CD4-positive, alpha-beta T cell (primary cell): ENCODE results near the gene ASB18. TPM values are rescaled to one million over a fixed set of nuclear protein-coding genes. Genes with fewer than 3 reads are reported as not detected.
"Not testable (repeated sequence)": the region's sequence is repeated elsewhere in the genome, so short reads cannot be mapped to it uniquely, and the experiment has no call there.

Experiments
- ATAC-seq: fragments of 200-7000 bp; cut with Tn5 transposase; one replicate; pipeline ENCODE4 v1.10.0; 2022; ENCODE audit warnings: mild to moderate bottlenecking; ENCODE audit not compliant: poor library complexity
- CTCF ChIA-PET: fragments of 350-600 bp; sonication (Branson Sonifier 250); formaldehyde crosslinking; loops from one replicate; lab custom pipeline; 2021; ENCODE audit warnings: antibody characterized with exemption, inconsistent platforms; lab: Charles Lee
- POLR2A ChIA-PET: fragments of 350-600 bp; sonication (Branson Sonifier 250); formaldehyde crosslinking; loops from one replicate; lab custom pipeline; 2021; ENCODE audit warnings: antibody characterized with exemption, inconsistent platforms; lab: Charles Lee
- DNase-seq, 14 experiments: peaks; one replicate each; pipeline ENCODE4 v3.0.0-alpha.2; 2013 to 2020; ENCODE audit warnings: mixed read lengths in 2 of 14
- H3K27ac ChIP-seq, 2 donors: one replicate each; pipeline versions ENCODE4 v1.5.1 to v1.7.0; 2013; ENCODE audit warnings: low read length in 2 of 2, low read depth in 1 of 2, mild to moderate bottlenecking in 1 of 2
- H3K27me3 ChIP-seq, 2 experiments: 1 replicate in 1 of 2; 2 replicates in 1 of 2; pipeline versions ENCODE4 v1.6.1 to v1.7.0; 2013; ENCODE audit warnings: low read length in 2 of 2, control low read depth in 1 of 2, mild to moderate bottlenecking in 1 of 2, moderate library complexity in 1 of 2; ENCODE audit not compliant: insufficient read depth in 2 of 2, control insufficient read depth in 1 of 2
- H3K36me3 ChIP-seq: one replicate; pipeline ENCODE4 v1.6.1; 2013; ENCODE audit warnings: low read length, control low read depth; ENCODE audit not compliant: insufficient read depth
- H3K4me1 ChIP-seq: one replicate; pipeline ENCODE4 v1.6.1; 2013; ENCODE audit warnings: low read length, control low read depth; ENCODE audit not compliant: insufficient read depth
- H3K4me3 ChIP-seq: one replicate; pipeline ENCODE4 v1.5.1; 2013; ENCODE audit warnings: mild to moderate bottlenecking, low read length, moderate library complexity
- H3K9me3 ChIP-seq, 2 experiments: 1 replicate in 1 of 2; 2 replicates in 1 of 2; pipeline versions ENCODE4 v1.6.1 to v1.7.0; 2013; ENCODE audit warnings: low read length in 2 of 2, mild to moderate bottlenecking in 2 of 2, control low read depth in 1 of 2, moderate library complexity in 1 of 2; ENCODE audit not compliant: control insufficient read depth in 1 of 2, insufficient read depth in 1 of 2
- H3K27ac Mint-ChIP-seq: one replicate; pipeline ENCODE4 v1.8.0; 2020; ENCODE audit warnings: mixed read lengths
- H3K27me3 Mint-ChIP-seq: one replicate; pipeline ENCODE4 v1.8.0; 2021; ENCODE audit warnings: mixed read lengths
- H3K36me3 Mint-ChIP-seq: one replicate; pipeline ENCODE4 v1.8.0; 2021; ENCODE audit warnings: low read depth, mixed read lengths
- H3K4me1 Mint-ChIP-seq: one replicate; pipeline ENCODE4 v1.8.0; 2021; ENCODE audit warnings: low read depth, mixed read lengths
- H3K4me3 Mint-ChIP-seq: one replicate; pipeline ENCODE4 v1.8.0; 2020; ENCODE audit warnings: mild to moderate bottlenecking, mixed read lengths
- H3K9me3 Mint-ChIP-seq: one replicate; pipeline ENCODE4 v1.8.0; 2020; ENCODE audit warnings: mixed read lengths
- intact Hi-C, 2 experiments: fragments of 100-400 bp; cut with DNase I in 1 of 2; cut with micrococcal nuclease in 1 of 2; formaldehyde crosslinking; loops; one replicate each; pipeline versions ENCODE4 v1.15.1 to v1.9.0; 2023 to 2025; cut with DNase I, micrococcal nuclease
- total RNA-seq, 174 experiments: library from RNA in 2 of 174; stranded (reverse) in 2 of 174; gene quantifications; one replicate each; pipeline ENCODE4 v1.2.3 and lab custom pipeline; 2021 to 2026
- TF ChIP-seq, protein P1 (sequence below): fragments of 200-600 bp; IDR thresholded peaks from one replicate; pipeline ENCODE4 v1.8.0; 2022; ENCODE audit warnings: antibody characterized with exemption, mild to moderate bottlenecking

The ASB18 gene
- total RNA-seq, 2 experiments from 2014 or later = not detected

DNA sequence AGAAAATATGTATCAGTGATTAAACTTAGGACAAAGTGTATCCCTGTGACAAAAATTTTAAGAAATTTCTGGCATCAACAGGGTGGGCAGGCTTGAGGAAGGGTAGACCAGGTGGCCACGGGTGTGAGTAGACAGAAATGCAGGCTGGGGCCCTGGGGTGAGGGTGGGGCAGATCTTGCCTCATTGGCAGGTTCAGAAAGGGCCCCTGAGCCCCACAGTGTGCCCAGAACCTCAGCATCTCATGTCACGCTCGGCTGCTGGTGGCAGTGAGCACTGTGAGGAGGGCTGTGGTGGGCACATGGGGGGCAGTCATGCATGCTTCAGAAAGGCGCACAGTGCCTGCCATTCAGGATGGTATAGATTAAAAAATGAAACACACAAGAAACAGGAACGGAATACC, 7.6 kb upstream of the ASB18 start:
- ChIA-PET POLR2A (no interaction called here), CTCF (no interaction called here)
- ATAC-seq (no peak), DNase-seq (no peak)
- H3K27ac Mint-ChIP-seq = no peak overlapping the region
- peaks cover 56% of the 10 kb centered on the region for H3K27me3 Mint-ChIP-seq
- intact Hi-C loops = no loop called here
- no peaks in the 10 kb centered on the region for H3K36me3 Mint-ChIP-seq
- no peak overlapping the region for H3K27ac ChIP-seq
- H3K4me1 ChIP-seq = no peaks in the 10 kb centered on the region
- no peak overlapping the region for H3K4me3 Mint-ChIP-seq
- no peak overlapping the region for H3K4me3 ChIP-seq
- TF ChIP-seq, protein P1, sequence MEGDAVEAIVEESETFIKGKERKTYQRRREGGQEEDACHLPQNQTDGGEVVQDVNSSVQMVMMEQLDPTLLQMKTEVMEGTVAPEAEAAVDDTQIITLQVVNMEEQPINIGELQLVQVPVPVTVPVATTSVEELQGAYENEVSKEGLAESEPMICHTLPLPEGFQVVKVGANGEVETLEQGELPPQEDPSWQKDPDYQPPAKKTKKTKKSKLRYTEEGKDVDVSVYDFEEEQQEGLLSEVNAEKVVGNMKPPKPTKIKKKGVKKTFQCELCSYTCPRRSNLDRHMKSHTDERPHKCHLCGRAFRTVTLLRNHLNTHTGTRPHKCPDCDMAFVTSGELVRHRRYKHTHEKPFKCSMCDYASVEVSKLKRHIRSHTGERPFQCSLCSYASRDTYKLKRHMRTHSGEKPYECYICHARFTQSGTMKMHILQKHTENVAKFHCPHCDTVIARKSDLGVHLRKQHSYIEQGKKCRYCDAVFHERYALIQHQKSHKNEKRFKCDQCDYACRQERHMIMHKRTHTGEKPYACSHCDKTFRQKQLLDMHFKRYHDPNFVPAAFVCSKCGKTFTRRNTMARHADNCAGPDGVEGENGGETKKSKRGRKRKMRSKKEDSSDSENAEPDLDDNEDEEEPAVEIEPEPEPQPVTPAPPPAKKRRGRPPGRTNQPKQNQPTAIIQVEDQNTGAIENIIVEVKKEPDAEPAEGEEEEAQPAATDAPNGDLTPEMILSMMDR = no peak
- H3K9me3 Mint-ChIP-seq = peaks cover 8% of the 10 kb centered on the region
- no peaks in the 10 kb centered on the region for H3K4me1 Mint-ChIP-seq
- peaks cover 16 to 17% of the 10 kb centered on the region in 2 experiments for H3K9me3 ChIP-seq
- H3K27me3 ChIP-seq = peaks cover 7% of the 10 kb centered on the region in 2 experiments
- no peaks in the 10 kb centered on the region for H3K36me3 ChIP-seq

DNA sequence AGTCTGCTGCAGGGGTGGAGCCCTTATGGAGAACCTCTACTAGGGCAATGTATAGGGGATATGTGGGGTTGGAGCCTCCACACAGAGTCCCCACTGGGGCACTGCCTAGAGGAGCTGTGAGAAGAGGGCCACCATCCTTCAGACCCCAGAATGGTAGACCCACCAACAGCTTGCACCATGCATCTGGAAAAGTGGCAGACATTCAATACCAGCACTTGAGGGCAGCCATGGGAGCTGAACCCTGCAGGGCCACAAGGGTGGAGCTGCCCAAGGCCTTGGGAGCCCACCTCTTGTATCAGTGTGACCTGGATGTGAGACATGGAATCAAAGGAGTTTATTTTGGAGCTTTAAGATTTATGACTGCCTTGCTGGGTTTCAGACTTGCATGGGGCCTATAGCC, 5.7 kb upstream of the ASB18 start:
- H3K4me3 Mint-ChIP-seq, H3K4me1 ChIP-seq, DNase-seq, POLR2A ChIA-PET, H3K36me3 Mint-ChIP-seq, H3K4me1 Mint-ChIP-seq, H3K36me3 ChIP-seq, CTCF ChIA-PET, H3K27ac ChIP-seq, intact Hi-C loops, H3K27ac Mint-ChIP-seq, H3K9me3 Mint-ChIP-seq, H3K27me3 ChIP-seq, ATAC-seq, H3K4me3 ChIP-seq: not testable (repeated sequence)
- peaks cover 16 to 19% of the 10 kb centered on the region in 2 experiments for H3K9me3 ChIP-seq
- H3K27me3 Mint-ChIP-seq = peaks cover 53% of the 10 kb centered on the region

DNA sequence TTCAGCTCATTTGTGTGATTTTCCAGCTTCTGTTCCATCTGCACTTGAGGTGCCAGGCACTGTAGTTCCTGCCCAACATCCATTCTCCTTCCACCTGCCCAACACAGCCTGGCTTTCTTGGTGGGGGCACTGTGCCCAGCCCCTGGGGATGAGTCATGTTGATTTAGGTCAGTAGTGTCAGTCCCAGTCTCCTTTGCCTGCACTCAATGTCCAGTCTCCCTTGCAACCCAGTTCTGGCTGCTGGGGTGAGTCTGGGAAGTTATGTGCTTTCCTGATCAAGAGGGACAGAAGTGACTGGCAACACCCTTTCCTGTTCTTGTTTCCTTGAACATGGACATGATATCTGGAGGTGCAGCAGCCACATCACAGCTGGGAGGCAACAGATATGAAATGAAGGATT, 1.5 kb upstream of the ASB18 start:
- Histone ChIP-seq H3K36me3 (no peaks in the 10 kb centered on the region), H3K27me3 (peaks cover 0 to 22% of the 10 kb centered on the region in 2 experiments), H3K9me3 (peaks cover 12 to 28% of the 10 kb centered on the region in 2 experiments), H3K27ac (no peak overlapping the region), H3K4me1 (no peaks in the 10 kb centered on the region), H3K4me3 (no peak overlapping the region)
- ATAC-seq (no peak), DNase-seq (no peak)
- peaks cover 41% of the 10 kb centered on the region for H3K27me3 Mint-ChIP-seq
- POLR2A ChIA-PET = no interaction called here
- no peak overlapping the region for H3K27ac Mint-ChIP-seq
- CTCF ChIA-PET = no interaction called here
- TF ChIP-seq, protein P1 = no peak
- H3K36me3 Mint-ChIP-seq = no peaks in the 10 kb centered on the region
- no peaks in the 10 kb centered on the region for H3K4me1 Mint-ChIP-seq
- intact Hi-C loops = no loop called here
- no peak overlapping the region for H3K4me3 Mint-ChIP-seq
- H3K9me3 Mint-ChIP-seq = peaks cover 8% of the 10 kb centered on the region

DNA sequence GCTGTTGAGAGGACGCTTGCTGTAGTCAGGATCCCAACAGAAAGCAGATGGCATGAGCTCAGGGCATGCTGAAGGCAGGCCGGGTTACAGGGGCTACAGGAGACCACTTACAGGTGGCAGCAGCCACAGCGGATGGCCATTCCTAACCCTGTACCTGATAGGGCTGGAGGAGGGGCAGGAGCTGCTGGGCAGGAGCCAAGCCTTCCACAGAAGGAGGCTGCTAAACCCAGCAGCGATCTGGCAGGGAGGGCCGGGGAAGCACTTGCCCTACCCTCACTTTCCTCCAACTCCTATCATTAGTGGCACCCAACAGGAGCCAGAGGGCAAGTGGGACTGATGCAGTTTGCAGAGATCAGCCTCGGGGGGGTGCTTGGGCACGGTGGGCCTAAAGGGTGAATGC, 2.0 kb downstream of the ASB18 start:
- Mint-ChIP-seq H3K9me3 (peaks cover 2% of the 10 kb centered on the region), H3K4me3 (no peak overlapping the region), H3K27me3 (peaks cover 60% of the 10 kb centered on the region), H3K36me3 (no peaks in the 10 kb centered on the region), H3K4me1 (no peaks in the 10 kb centered on the region), H3K27ac (no peak overlapping the region)
- Histone ChIP-seq H3K27ac (no peak overlapping the region), H3K4me3 (no peak overlapping the region), H3K36me3 (no peaks in the 10 kb centered on the region), H3K27me3 (peaks cover 0 to 17% of the 10 kb centered on the region in 2 experiments), H3K4me1 (no peaks in the 10 kb centered on the region), H3K9me3 (peaks cover 0 to 14% of the 10 kb centered on the region in 2 experiments)
- POLR2A ChIA-PET = no interaction called here
- CTCF ChIA-PET = no interaction called here
- no peak for ATAC-seq
- no peak for DNase-seq
- intact Hi-C loops = no loop called here
- TF ChIP-seq, protein P1 = no peak
